ENCODE results near the gene RAB3B.
A peak's percentile ranks its signal among the peaks of the same experiment; 100 is the strongest.
"Not testable (repeated sequence)": the region's sequence is repeated elsewhere in the genome, so short reads cannot be mapped to it uniquely, and the experiment has no call there.

RAB3B gene

GRCh38 chr1:51990478-51990965 is at the start of gene RAB3B:
Gene RAB3B, minus strand, starts transcription at chr1:51990700. Its CDS starts 13,583 bp downstream, at chr1:51977117.
- peak; percentile 60 for DNase-seq

GRCh38 chr1:52037909-52038308 is 47.4 kb upstream of the RAB3B start:
- no peak for DNase-seq

GRCh38 chr1:52037402-52037814 is 46.9 kb upstream of the RAB3B start:
- DNase-seq, result no peak

- no peak for DNase-seq
These were observed 43.5 kb upstream of the RAB3B start for GRCh38 chr1:52034050-52034384.

- DNase-seq, result peak; percentile 61
These were observed 42.9 kb upstream of the RAB3B start, which contains the start of gene KTI12 for GRCh38 chr1:52033190-52034049. Gene KTI12, minus strand, starts transcription at chr1:52033810. Its CDS starts 49 bp downstream, at chr1:52033761.

GRCh38 chr1:52032785-52033131 is 42.3 kb upstream of the RAB3B start:
- no peak for DNase-seq

- DNase-seq, result no peak
These were observed 41.8 kb upstream of the RAB3B start for GRCh38 chr1:52032124-52032784.

- not testable (repeated sequence) for DNase-seq
These were observed 38.3 kb upstream of the RAB3B start for GRCh38 chr1:52028839-52029238.

- no peak for DNase-seq
These were observed 37.8 kb upstream of the RAB3B start for GRCh38 chr1:52028328-52028727.

GRCh38 chr1:52026278-52026677 is 35.8 kb upstream of the RAB3B start:
- DNase-seq, result no peak

GRCh38 chr1:52022133-52022532 is 31.6 kb upstream of the RAB3B start:
- no peak for DNase-seq

- no peak for DNase-seq
These were observed 17.7 kb upstream of the RAB3B start for GRCh38 chr1:52008071-52008809.

GRCh38 chr1:52007215-52008002 is 16.9 kb upstream of the RAB3B start:
- no peak for DNase-seq

GRCh38 chr1:52006081-52006553 is 15.6 kb upstream of the RAB3B start:
- DNase-seq, result not testable (repeated sequence)

GRCh38 chr1:52005548-52005947 is 15.0 kb upstream of the RAB3B start:
- not testable (repeated sequence) for DNase-seq

GRCh38 chr1:52003877-52004276 is 13.4 kb upstream of the RAB3B start:
- no peak for DNase-seq

- peak; percentile 88 for DNase-seq
These were observed 11.8 kb upstream of the RAB3B start for GRCh38 chr1:52002038-52002917.

- no peak for DNase-seq
These were observed 8.2 kb upstream of the RAB3B start for GRCh38 chr1:51998701-51999100.

GRCh38 chr1:51997974-51998382 is 7.5 kb upstream of the RAB3B start:
- no peak for DNase-seq

- peak; percentile 12 for DNase-seq
These were observed 670 bp downstream of the RAB3B start for GRCh38 chr1:51989582-51990477.
